ENCODE results near the gene AK4. TPM values are rescaled to one million over a fixed set of nuclear protein-coding genes. Genes with fewer than 3 reads are reported as not detected.

AK4 gene
- total and polyA plus RNA-seq, 2 donors: 5.9 to 11.5 TPM

- Histone ChIP-seq H3K27me3 (ENCODE audit: control insufficient read depth in 2 of 2, insufficient read depth in 1 of 2, low read length in 1 of 2) (no peaks in the 10 kb centered on the region), H3K9me3 (ENCODE audit: control insufficient read depth in 2 of 2, insufficient read depth in 1 of 2, low read length in 1 of 2) (no peaks in the 10 kb centered on the region), H3K27ac (ENCODE audit: low read depth in 1 of 2, low read length in 1 of 2) (no peak overlapping the region), H3K36me3 (ENCODE audit: control insufficient read depth in 2 of 2, insufficient read depth in 2 of 2, low read length in 1 of 2) (no peaks in the 10 kb centered on the region), H3K4me1 (ENCODE audit: control insufficient read depth in 2 of 2, insufficient read depth in 2 of 2, low read length in 2 of 2) (peaks cover 4 to 9% of the 10 kb centered on the region in 2 donors), H3K4me3 (ENCODE audit: low read length in 2 of 2) (no peak overlapping the region)
- DNase-seq (ENCODE audit: low read depth in 6 of 9, low spot score in 9 of 9): no peak
- WGBS: 97% methylated on average over 6 of the region's 6 CpGs
Observed at GRCh38 chr1:65211331-65211730, 63.3 kb downstream of the AK4 start.

- Histone ChIP-seq H3K36me3 (ENCODE audit: control insufficient read depth in 2 of 2, insufficient read depth in 2 of 2, low read length in 1 of 2) (no peaks in the 10 kb centered on the region), H3K4me3 (ENCODE audit: low read length in 2 of 2) (no peak overlapping the region), H3K4me1 (ENCODE audit: control insufficient read depth in 2 of 2, insufficient read depth in 2 of 2, low read length in 2 of 2) (peaks cover 0 to 2% of the 10 kb centered on the region in 2 donors), H3K27me3 (ENCODE audit: control insufficient read depth in 2 of 2, insufficient read depth in 1 of 2, low read length in 1 of 2) (no peaks in the 10 kb centered on the region), H3K9me3 (ENCODE audit: control insufficient read depth in 2 of 2, insufficient read depth in 1 of 2, low read length in 1 of 2) (no peaks in the 10 kb centered on the region), H3K27ac (ENCODE audit: low read depth in 1 of 2, low read length in 1 of 2) (no peak overlapping the region)
- WGBS: 88% methylated on average over 5 of the region's 5 CpGs
- DNase-seq (ENCODE audit: low read depth in 6 of 9, low spot score in 9 of 9): no peak
Observed at GRCh38 chr1:65213271-65214023, 65.4 kb downstream of the AK4 start.

- no peak overlapping the region for H3K27ac ChIP-seq (ENCODE audit: low read depth in 1 of 2, low read length in 1 of 2)
- no peaks in the 10 kb centered on the region for H3K4me1 ChIP-seq (ENCODE audit: control insufficient read depth in 2 of 2, insufficient read depth in 2 of 2, low read length in 2 of 2)
- no peaks in the 10 kb centered on the region for H3K9me3 ChIP-seq (ENCODE audit: control insufficient read depth in 2 of 2, insufficient read depth in 1 of 2, low read length in 1 of 2)
- DNase-seq (ENCODE audit: low read depth in 6 of 9, low spot score in 9 of 9): no peak
- no peaks in the 10 kb centered on the region for H3K27me3 ChIP-seq (ENCODE audit: control insufficient read depth in 2 of 2, insufficient read depth in 1 of 2, low read length in 1 of 2)
- no peak overlapping the region for H3K4me3 ChIP-seq (ENCODE audit: low read length in 2 of 2)
- H3K36me3 ChIP-seq (ENCODE audit: control insufficient read depth in 2 of 2, insufficient read depth in 2 of 2, low read length in 1 of 2): no peaks in the 10 kb centered on the region
- 97% methylated on average over 9 of the region's 9 CpGs for WGBS
Observed at GRCh38 chr1:65214340-65215027, 66.5 kb downstream of the AK4 start.

DNA sequence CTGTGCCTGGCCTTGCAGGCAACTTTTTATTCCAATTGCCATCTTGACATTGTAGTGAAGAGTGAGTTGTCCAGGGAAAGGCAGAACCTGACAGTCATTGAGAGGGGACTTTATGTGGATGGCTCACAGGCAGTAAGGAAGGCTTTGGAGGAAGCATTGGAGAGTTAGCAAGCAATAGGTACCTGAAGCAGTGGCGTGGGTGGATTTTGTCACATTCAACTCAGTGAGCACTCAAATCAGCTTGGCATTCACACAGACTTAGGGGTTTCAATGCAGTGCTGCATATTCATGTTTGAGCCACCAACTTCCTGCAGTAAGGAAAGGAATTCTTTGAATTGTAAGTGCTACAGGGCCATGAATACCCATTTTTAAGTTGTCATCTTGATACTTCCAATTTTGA, 69.0 kb downstream of the AK4 start:
- Histone ChIP-seq H3K4me1 (ENCODE audit: control insufficient read depth in 2 of 2, insufficient read depth in 2 of 2, low read length in 2 of 2) (no peaks in the 10 kb centered on the region), H3K36me3 (ENCODE audit: control insufficient read depth in 2 of 2, insufficient read depth in 2 of 2, low read length in 1 of 2) (no peaks in the 10 kb centered on the region), H3K4me3 (ENCODE audit: low read length in 2 of 2) (no peak overlapping the region), H3K27me3 (ENCODE audit: control insufficient read depth in 2 of 2, insufficient read depth in 1 of 2, low read length in 1 of 2) (no peaks in the 10 kb centered on the region), H3K27ac (ENCODE audit: low read depth in 1 of 2, low read length in 1 of 2) (no peak overlapping the region), H3K9me3 (ENCODE audit: control insufficient read depth in 2 of 2, insufficient read depth in 1 of 2, low read length in 1 of 2) (no peaks in the 10 kb centered on the region)
- DNase-seq (ENCODE audit: low read depth in 6 of 9, low spot score in 9 of 9): no peak
- 96% methylated on average over 1 of the region's 1 CpG for WGBS

- Histone ChIP-seq H3K9me3 (ENCODE audit: control insufficient read depth in 2 of 2, insufficient read depth in 1 of 2, low read length in 1 of 2) (no peaks in the 10 kb centered on the region), H3K27ac (ENCODE audit: low read depth in 1 of 2, low read length in 1 of 2) (no peak overlapping the region), H3K4me3 (ENCODE audit: low read length in 2 of 2) (no peak overlapping the region), H3K36me3 (ENCODE audit: control insufficient read depth in 2 of 2, insufficient read depth in 2 of 2, low read length in 1 of 2) (no peaks in the 10 kb centered on the region), H3K27me3 (ENCODE audit: control insufficient read depth in 2 of 2, insufficient read depth in 1 of 2, low read length in 1 of 2) (no peaks in the 10 kb centered on the region), H3K4me1 (ENCODE audit: control insufficient read depth in 2 of 2, insufficient read depth in 2 of 2, low read length in 2 of 2) (no peaks in the 10 kb centered on the region)
- WGBS: 93% methylated on average over 10 of the region's 10 CpGs
- DNase-seq (ENCODE audit: low read depth in 6 of 9, low spot score in 9 of 9): no peak
Observed at GRCh38 chr1:65221638-65222339, 73.8 kb downstream of the AK4 start.

DNA sequence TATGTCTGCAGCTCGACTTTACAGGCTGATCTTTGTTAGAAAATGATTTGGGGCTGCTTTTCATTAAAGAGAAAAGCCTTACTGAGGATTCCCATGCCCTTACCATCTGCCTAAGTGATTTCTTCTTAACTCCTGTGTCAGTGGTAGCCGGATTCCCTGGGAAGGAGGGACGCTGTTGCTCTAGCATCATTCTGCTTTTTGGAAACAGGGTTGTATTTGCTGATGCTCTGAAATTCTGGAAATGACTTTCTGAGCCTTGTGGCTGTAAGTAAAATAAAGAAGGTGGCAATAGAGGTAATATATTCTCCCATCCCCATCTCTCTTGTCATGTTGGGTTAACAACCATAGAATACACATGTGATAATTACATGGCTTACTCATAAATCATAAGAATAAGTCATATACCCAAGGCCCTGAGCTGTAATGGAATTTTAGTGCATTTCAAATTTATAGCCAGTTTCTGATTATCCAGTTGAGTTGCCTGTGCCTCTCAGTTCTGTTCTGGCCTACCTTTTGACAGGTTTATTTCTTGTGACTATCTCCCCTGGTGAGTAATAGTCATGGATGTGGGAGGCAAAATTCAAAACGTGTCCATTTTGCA, 74.4 kb downstream of the AK4 start:
- no peak for DNase-seq (ENCODE audit: low read depth in 6 of 9, low spot score in 9 of 9)
- no peaks in the 10 kb centered on the region for H3K27me3 ChIP-seq (ENCODE audit: control insufficient read depth in 2 of 2, insufficient read depth in 1 of 2, low read length in 1 of 2)
- no peak overlapping the region for H3K4me3 ChIP-seq (ENCODE audit: low read length in 2 of 2)
- no peaks in the 10 kb centered on the region for H3K4me1 ChIP-seq (ENCODE audit: control insufficient read depth in 2 of 2, insufficient read depth in 2 of 2, low read length in 2 of 2)
- 88% methylated on average over 4 of the region's 4 CpGs for WGBS
- H3K36me3 ChIP-seq (ENCODE audit: control insufficient read depth in 2 of 2, insufficient read depth in 2 of 2, low read length in 1 of 2): no peaks in the 10 kb centered on the region
- no peaks in the 10 kb centered on the region for H3K9me3 ChIP-seq (ENCODE audit: control insufficient read depth in 2 of 2, insufficient read depth in 1 of 2, low read length in 1 of 2)
- H3K27ac ChIP-seq (ENCODE audit: low read depth in 1 of 2, low read length in 1 of 2): no peak overlapping the region

- H3K4me1 ChIP-seq (ENCODE audit: control insufficient read depth in 2 of 2, insufficient read depth in 2 of 2, low read length in 2 of 2): no peaks in the 10 kb centered on the region
- no peaks in the 10 kb centered on the region for H3K27me3 ChIP-seq (ENCODE audit: control insufficient read depth in 2 of 2, insufficient read depth in 1 of 2, low read length in 1 of 2)
- DNase-seq (ENCODE audit: low read depth in 6 of 9, low spot score in 9 of 9): no peak
- H3K4me3 ChIP-seq (ENCODE audit: low read length in 2 of 2): no peak overlapping the region
- no peaks in the 10 kb centered on the region for H3K9me3 ChIP-seq (ENCODE audit: control insufficient read depth in 2 of 2, insufficient read depth in 1 of 2, low read length in 1 of 2)
- no peak overlapping the region for H3K27ac ChIP-seq (ENCODE audit: low read depth in 1 of 2, low read length in 1 of 2)
- 86% methylated on average over 6 of the region's 6 CpGs for WGBS
- H3K36me3 ChIP-seq (ENCODE audit: control insufficient read depth in 2 of 2, insufficient read depth in 2 of 2, low read length in 1 of 2): no peaks in the 10 kb centered on the region
Observed at GRCh38 chr1:65224681-65225091, 76.7 kb downstream of the AK4 start.

DNA sequence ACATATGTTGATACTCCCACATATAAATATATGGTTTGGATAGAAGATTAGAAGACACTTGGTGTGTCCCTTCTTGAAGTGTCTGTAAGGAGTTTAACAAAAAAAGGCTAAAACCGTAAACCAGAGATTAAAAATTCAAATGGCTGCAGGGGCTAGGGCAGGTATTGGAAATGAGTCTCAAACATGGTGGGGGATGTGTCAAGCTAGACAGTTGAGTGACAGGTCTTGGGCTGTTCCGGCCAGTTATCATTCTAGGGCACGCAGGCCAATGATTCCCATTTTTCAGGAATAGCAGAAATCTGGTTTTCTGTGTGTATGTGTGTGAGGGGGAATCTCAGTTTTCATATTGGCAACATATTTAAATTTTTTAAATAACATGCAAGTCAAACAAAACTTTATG, 77.2 kb downstream of the AK4 start:
- H3K27me3 ChIP-seq (ENCODE audit: control insufficient read depth in 2 of 2, insufficient read depth in 1 of 2, low read length in 1 of 2): no peaks in the 10 kb centered on the region
- no peak for DNase-seq (ENCODE audit: low read depth in 6 of 9, low spot score in 9 of 9)
- H3K27ac ChIP-seq (ENCODE audit: low read depth in 1 of 2, low read length in 1 of 2): no peak overlapping the region
- 94% methylated on average over 3 of the region's 3 CpGs for WGBS
- no peak overlapping the region for H3K4me3 ChIP-seq (ENCODE audit: low read length in 2 of 2)
- no peaks in the 10 kb centered on the region for H3K36me3 ChIP-seq (ENCODE audit: control insufficient read depth in 2 of 2, insufficient read depth in 2 of 2, low read length in 1 of 2)
- no peaks in the 10 kb centered on the region for H3K4me1 ChIP-seq (ENCODE audit: control insufficient read depth in 2 of 2, insufficient read depth in 2 of 2, low read length in 2 of 2)
- H3K9me3 ChIP-seq (ENCODE audit: control insufficient read depth in 2 of 2, insufficient read depth in 1 of 2, low read length in 1 of 2): no peaks in the 10 kb centered on the region

DNA sequence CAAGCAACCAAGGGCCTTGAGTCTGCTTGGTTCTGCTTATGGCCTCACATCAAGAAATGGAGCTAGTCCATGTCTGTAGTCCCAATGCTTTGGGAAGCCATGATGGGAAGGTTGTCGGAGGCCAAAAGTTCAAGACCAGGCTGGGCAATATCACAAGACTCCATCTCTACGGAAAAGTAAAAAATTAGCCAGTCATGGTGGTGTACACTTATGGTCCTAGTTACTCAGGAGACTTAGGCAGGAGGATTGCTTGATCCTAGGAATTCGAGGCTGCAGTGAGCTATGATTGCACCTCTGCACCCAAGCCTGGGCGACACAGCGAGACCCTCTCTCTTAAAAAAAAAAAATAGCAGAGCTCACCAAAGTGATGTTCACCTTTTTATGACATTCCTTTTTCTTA, 81.2 kb downstream of the AK4 start:
- no peaks in the 10 kb centered on the region for H3K9me3 ChIP-seq (ENCODE audit: control insufficient read depth in 2 of 2, insufficient read depth in 1 of 2, low read length in 1 of 2)
- H3K27me3 ChIP-seq (ENCODE audit: control insufficient read depth in 2 of 2, insufficient read depth in 1 of 2, low read length in 1 of 2): no peaks in the 10 kb centered on the region
- H3K4me3 ChIP-seq (ENCODE audit: low read length in 2 of 2): no peak overlapping the region
- no peak for DNase-seq (ENCODE audit: low read depth in 6 of 9, low spot score in 9 of 9)
- no peak overlapping the region for H3K27ac ChIP-seq (ENCODE audit: low read depth in 1 of 2, low read length in 1 of 2)
- 91% methylated on average over 5 of the region's 5 CpGs for WGBS
- H3K36me3 ChIP-seq (ENCODE audit: control insufficient read depth in 2 of 2, insufficient read depth in 2 of 2, low read length in 1 of 2): no peaks in the 10 kb centered on the region
- no peaks in the 10 kb centered on the region for H3K4me1 ChIP-seq (ENCODE audit: control insufficient read depth in 2 of 2, insufficient read depth in 2 of 2, low read length in 2 of 2)
